ENCODE measurements around the gene TRAPPC3L.

DNA sequence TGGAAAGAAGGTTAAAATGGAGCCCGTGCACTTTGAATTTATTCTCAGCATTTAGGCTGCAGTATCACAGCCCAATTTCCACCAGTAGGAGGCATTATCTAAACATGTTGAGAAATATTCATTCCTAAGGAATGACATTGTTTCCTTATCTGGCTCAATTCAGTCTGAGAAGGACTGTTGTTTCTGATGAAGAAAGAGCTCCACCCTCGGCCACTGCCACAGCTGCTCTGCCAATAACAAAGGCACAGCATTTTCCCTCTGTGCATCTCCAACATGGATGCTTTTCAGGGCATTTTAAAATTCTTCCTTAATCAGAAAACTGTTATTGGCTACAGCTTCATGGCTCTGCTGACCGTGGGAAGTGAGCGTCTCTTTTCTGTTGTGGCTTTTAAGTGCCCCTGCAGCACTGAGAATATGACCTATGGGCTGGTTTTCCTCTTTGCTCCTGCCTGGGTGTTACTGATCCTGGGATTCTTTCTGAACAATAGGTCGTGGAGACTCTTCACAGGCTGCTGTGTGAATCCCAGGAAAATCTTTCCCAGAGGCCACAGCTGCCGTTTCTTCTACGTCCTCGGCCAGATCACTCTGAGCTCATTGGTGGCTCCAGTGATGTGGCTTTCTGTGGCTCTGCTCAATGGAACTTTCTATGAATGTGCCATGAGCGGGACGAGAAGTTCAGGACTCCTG lies 33.9 kb downstream of the TRAPPC3L start, which contains the start of gene CALHM5:
- TF ChIP-seq, protein P1, sequence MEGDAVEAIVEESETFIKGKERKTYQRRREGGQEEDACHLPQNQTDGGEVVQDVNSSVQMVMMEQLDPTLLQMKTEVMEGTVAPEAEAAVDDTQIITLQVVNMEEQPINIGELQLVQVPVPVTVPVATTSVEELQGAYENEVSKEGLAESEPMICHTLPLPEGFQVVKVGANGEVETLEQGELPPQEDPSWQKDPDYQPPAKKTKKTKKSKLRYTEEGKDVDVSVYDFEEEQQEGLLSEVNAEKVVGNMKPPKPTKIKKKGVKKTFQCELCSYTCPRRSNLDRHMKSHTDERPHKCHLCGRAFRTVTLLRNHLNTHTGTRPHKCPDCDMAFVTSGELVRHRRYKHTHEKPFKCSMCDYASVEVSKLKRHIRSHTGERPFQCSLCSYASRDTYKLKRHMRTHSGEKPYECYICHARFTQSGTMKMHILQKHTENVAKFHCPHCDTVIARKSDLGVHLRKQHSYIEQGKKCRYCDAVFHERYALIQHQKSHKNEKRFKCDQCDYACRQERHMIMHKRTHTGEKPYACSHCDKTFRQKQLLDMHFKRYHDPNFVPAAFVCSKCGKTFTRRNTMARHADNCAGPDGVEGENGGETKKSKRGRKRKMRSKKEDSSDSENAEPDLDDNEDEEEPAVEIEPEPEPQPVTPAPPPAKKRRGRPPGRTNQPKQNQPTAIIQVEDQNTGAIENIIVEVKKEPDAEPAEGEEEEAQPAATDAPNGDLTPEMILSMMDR (IDR thresholded peaks at IDR 0.05): peak; percentile 86
- TF ChIP-seq TAF1 (IDR thresholded peaks at IDR 0.05; ENCODE audit: borderline replicate concordance, low read depth, low read length) (no peak), FOXM1 (IDR thresholded peaks at IDR 0.05; ENCODE audit: low read depth) (no peak), GABPA (IDR thresholded peaks at IDR 0.05; ENCODE audit: low read depth) (no peak), FOSL2 (IDR thresholded peaks at IDR 0.05; ENCODE audit: borderline replicate concordance, low read depth) (peak; percentile 33; the same call in 1 of the 2 replicates)
- TF ChIP-seq, protein P2, sequence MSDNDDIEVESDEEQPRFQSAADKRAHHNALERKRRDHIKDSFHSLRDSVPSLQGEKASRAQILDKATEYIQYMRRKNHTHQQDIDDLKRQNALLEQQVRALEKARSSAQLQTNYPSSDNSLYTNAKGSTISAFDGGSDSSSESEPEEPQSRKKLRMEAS (IDR thresholded peaks at IDR 0.05; ENCODE audit: low read depth): peak; percentile 30; the same call in 1 of the 2 replicates
- TF ChIP-seq, protein P3, sequence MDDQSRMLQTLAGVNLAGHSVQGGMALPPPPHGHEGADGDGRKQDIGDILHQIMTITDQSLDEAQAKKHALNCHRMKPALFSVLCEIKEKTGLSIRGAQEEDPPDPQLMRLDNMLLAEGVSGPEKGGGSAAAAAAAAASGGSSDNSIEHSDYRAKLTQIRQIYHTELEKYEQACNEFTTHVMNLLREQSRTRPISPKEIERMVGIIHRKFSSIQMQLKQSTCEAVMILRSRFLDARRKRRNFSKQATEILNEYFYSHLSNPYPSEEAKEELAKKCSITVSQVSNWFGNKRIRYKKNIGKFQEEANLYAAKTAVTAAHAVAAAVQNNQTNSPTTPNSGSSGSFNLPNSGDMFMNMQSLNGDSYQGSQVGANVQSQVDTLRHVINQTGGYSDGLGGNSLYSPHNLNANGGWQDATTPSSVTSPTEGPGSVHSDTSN (IDR thresholded peaks at IDR 0.05): peak; percentile 10; the same call in 1 of the 2 replicates
- TF ChIP-seq, protein P4, sequence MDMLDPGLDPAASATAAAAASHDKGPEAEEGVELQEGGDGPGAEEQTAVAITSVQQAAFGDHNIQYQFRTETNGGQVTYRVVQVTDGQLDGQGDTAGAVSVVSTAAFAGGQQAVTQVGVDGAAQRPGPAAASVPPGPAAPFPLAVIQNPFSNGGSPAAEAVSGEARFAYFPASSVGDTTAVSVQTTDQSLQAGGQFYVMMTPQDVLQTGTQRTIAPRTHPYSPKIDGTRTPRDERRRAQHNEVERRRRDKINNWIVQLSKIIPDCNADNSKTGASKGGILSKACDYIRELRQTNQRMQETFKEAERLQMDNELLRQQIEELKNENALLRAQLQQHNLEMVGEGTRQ (IDR thresholded peaks at IDR 0.05; ENCODE audit: borderline replicate concordance, low read depth, low read length): no peak
